Peyer's patch (tissue), 4 donors: ENCODE data around the gene TOMM5.

Experiments
- CTCF ChIP-seq, 6 experiments: fragments of 450-650 bp in 4 of 6; fragments of 200-600 bp in 2 of 6; sonication (generic) in 1 of 6; IDR thresholded peaks; one replicate each; pipeline ENCODE4 v1.5.1; 2017 to 2019; ENCODE audit warnings: antibody characterized with exemption in 6 of 6, mild to moderate bottlenecking in 3 of 6, moderate library complexity in 1 of 6
- POLR2A ChIP-seq, 2 donors: fragments of 450-650 bp; IDR thresholded peaks; one replicate each; pipeline ENCODE4 v1.5.1; 2017; ENCODE audit warnings: antibody characterized with exemption in 2 of 2, mild to moderate bottlenecking in 2 of 2, moderate library complexity in 2 of 2

- TF ChIP-seq CTCF (IDR thresholded peaks at IDR 0.05) (no peak), POLR2A (IDR thresholded peaks at IDR 0.05) (no peak)
Observed at GRCh38 chr9:37620396-37620795, 28.0 kb upstream of the TOMM5 start.
